Loucy (cell line): Measurements from ENCODE around the gene C1QL4.

Experiments used
- H2AFZ ChIP-seq: fragments of 200-600 bp; sonication (generic); 2 replicates; pipeline ENCODE4 v1.6.0; 2016; ENCODE audit warnings: antibody characterized with exemption, mild to moderate bottlenecking, low read length, moderate library complexity
- H3F3A ChIP-seq: fragments of 200-600 bp; 2 replicates; pipeline ENCODE4 v1.6.0; 2016; ENCODE audit warnings: antibody characterized with exemption, low read depth, mild to moderate bottlenecking
- H3K27me3 ChIP-seq: fragments of 200-600 bp; sonication (generic); 2 replicates; pipeline ENCODE4 v1.6.1; 2014; ENCODE audit warnings: low read length, mild to moderate bottlenecking; ENCODE audit not compliant: insufficient read depth, poor library complexity, severe bottlenecking
- H3K36me3 ChIP-seq: fragments of 200-600 bp; sonication (generic); 2 replicates; pipeline ENCODE4 v1.6.1; 2016; ENCODE audit warnings: low read length; ENCODE audit not compliant: insufficient read depth
- H3K4me1 ChIP-seq: fragments of 200-600 bp; sonication (generic); 2 replicates; pipeline ENCODE4 v1.5.1; 2014; ENCODE audit warnings: low read length, mild to moderate bottlenecking; ENCODE audit not compliant: insufficient read depth, poor library complexity, severe bottlenecking
- H3K4me2 ChIP-seq: fragments of 200-600 bp; sonication (generic); 2 replicates; pipeline ENCODE4 v1.6.0; 2014; ENCODE audit warnings: antibody characterized with exemption, low read length, low read depth, mild to moderate bottlenecking; ENCODE audit not compliant: poor library complexity, severe bottlenecking
- H3K4me3 ChIP-seq: fragments of 200-600 bp; sonication (generic); 2 replicates; pipeline ENCODE4 v1.5.1; 2014; ENCODE audit warnings: low read length, mild to moderate bottlenecking, mixed read lengths; ENCODE audit not compliant: poor library complexity, severe bottlenecking
- H3K79me2 ChIP-seq: fragments of 200-600 bp; sonication (generic); 2 replicates; pipeline ENCODE4 v1.6.1; 2014; ENCODE audit warnings: low read length; ENCODE audit not compliant: insufficient read depth
- H3K9ac ChIP-seq: fragments of 200-600 bp; sonication (generic); 2 replicates; pipeline ENCODE4 v1.6.0; 2014; ENCODE audit warnings: mild to moderate bottlenecking, low read depth, low read length, moderate library complexity; ENCODE audit not compliant: poor library complexity, severe bottlenecking
- H3K9me2 ChIP-seq: fragments of 200-600 bp; sonication (generic); replicated peaks from 2 replicates; pipeline ENCODE4 v1.6.1; 2016; ENCODE audit warnings: low read depth, low read length, mixed read lengths
- H3K9me3 ChIP-seq: fragments of 200-600 bp; sonication (generic); 2 replicates; pipeline ENCODE4 v1.6.1; 2014; ENCODE audit warnings: mild to moderate bottlenecking, antibody characterized with exemption, low read length, low read depth; ENCODE audit not compliant: insufficient read depth
- H4K20me1 ChIP-seq: fragments of 200-600 bp; sonication (generic); 2 replicates; pipeline ENCODE4 v1.6.0; 2014; ENCODE audit warnings: antibody characterized with exemption, low read length, mild to moderate bottlenecking; ENCODE audit not compliant: insufficient read depth, poor library complexity, severe bottlenecking
- EZH2phosphoT487 ChIP-seq: fragments of 200-600 bp; IDR thresholded peaks from 2 replicates; pipeline ENCODE4 v1.6.1; 2018; ENCODE audit warnings: antibody characterized with exemption, mild to moderate bottlenecking, moderate library complexity, borderline replicate concordance
- TF ChIP-seq, protein P1 (sequence below): fragments of 200-600 bp; sonication (generic); conservative IDR thresholded peaks from 2 replicates; pipeline ENCODE4 v1.5.1; 2014; ENCODE audit warnings: mild to moderate bottlenecking, antibody characterized with exemption, low read length

Gene C1QL4

DNA sequence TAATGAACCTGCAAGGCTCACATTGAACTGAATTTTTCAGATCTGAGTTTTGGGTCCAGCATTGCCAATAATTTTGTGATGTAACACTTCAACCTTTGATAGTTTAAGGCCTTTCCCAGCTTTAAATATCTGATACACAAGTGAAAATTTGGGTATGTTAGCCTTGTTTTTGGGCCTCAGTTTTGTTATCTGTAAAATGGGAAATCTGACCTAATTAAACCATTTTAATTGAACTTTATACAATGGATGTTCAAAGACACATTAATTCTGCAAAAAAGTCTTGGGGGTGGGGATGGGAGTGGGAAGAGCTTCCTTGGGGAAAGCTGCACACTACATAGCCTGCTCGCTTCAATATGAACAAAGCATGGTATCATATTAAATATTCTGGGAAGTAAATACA, 25.1 kb upstream of the C1QL4 start:
- TF ChIP-seq, protein P1, sequence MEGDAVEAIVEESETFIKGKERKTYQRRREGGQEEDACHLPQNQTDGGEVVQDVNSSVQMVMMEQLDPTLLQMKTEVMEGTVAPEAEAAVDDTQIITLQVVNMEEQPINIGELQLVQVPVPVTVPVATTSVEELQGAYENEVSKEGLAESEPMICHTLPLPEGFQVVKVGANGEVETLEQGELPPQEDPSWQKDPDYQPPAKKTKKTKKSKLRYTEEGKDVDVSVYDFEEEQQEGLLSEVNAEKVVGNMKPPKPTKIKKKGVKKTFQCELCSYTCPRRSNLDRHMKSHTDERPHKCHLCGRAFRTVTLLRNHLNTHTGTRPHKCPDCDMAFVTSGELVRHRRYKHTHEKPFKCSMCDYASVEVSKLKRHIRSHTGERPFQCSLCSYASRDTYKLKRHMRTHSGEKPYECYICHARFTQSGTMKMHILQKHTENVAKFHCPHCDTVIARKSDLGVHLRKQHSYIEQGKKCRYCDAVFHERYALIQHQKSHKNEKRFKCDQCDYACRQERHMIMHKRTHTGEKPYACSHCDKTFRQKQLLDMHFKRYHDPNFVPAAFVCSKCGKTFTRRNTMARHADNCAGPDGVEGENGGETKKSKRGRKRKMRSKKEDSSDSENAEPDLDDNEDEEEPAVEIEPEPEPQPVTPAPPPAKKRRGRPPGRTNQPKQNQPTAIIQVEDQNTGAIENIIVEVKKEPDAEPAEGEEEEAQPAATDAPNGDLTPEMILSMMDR = no peak
- no peak for TF ChIP-seq EZH2phosphoT487
- Histone ChIP-seq H4K20me1 (no peaks in the 10 kb centered on the region), H3K27me3 (no peaks in the 10 kb centered on the region), H3K4me3 (no peak overlapping the region), H3K4me2 (no peak overlapping the region), H3K79me2 (no peaks in the 10 kb centered on the region), H3F3A (no peaks in the 10 kb centered on the region), H3K9ac (no peak overlapping the region), H2AFZ (no peak overlapping the region), H3K9me2 (no peaks in the 10 kb centered on the region), H3K9me3 (no peaks in the 10 kb centered on the region), H3K4me1 (peaks cover 9% of the 10 kb centered on the region), H3K36me3 (no peaks in the 10 kb centered on the region)

GRCh38 chr12:49359671-49360070, 22.7 kb upstream of the C1QL4 start:
- Histone ChIP-seq H4K20me1 (no peaks in the 10 kb centered on the region), H3K9me3 (no peaks in the 10 kb centered on the region), H3K9ac (no peak overlapping the region), H3K4me2 (no peak overlapping the region), H2AFZ (no peak overlapping the region), H3K79me2 (no peaks in the 10 kb centered on the region), H3K27me3 (no peaks in the 10 kb centered on the region), H3F3A (no peaks in the 10 kb centered on the region), H3K36me3 (no peaks in the 10 kb centered on the region), H3K4me1 (no peaks in the 10 kb centered on the region), H3K4me3 (no peak overlapping the region), H3K9me2 (no peaks in the 10 kb centered on the region)
- TF ChIP-seq, protein P1 = no peak
- no peak for TF ChIP-seq EZH2phosphoT487

DNA sequence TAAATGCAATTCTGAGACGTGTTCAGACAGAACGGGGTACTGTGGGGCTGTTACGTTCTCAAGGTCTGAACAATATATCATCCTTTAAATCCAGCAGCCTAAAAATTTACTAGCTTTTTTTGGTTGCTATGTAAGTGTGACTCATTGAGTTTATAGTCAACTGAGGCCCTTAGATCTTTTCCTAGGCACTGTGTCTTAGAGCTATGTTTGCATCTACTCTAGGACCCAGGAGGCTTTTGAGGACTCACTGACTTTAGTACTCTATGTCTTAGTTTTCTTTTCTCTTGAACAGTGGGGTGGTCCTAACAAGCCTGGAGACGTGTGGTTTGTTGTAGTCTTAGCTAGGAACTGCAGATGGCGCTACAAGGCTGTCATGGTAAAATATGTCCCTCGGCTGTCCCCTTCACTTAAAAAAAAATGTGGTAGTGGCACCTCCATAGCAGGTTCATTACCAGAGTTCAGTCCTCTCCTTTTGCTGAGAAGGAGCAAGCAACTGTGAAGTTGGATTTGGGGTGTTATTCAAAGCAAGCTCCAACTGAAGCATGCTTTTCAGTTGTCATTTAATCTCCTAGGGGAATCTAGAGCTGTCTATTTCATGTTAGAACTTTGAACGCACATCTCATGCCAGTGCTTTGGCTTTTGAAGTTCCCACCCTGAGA, 21.6 kb upstream of the C1QL4 start:
- Histone ChIP-seq H3F3A (no peaks in the 10 kb centered on the region), H3K27me3 (no peaks in the 10 kb centered on the region), H3K9ac (no peak overlapping the region), H3K4me2 (peak overlapping the region; percentile 26), H3K4me3 (no peak overlapping the region), H3K4me1 (no peaks in the 10 kb centered on the region), H3K79me2 (no peaks in the 10 kb centered on the region), H3K9me3 (no peaks in the 10 kb centered on the region), H2AFZ (peak overlapping the region; percentile 49), H3K9me2 (no peaks in the 10 kb centered on the region), H4K20me1 (no peaks in the 10 kb centered on the region), H3K36me3 (no peaks in the 10 kb centered on the region)
- TF ChIP-seq, protein P1 = peak; percentile 90
- no peak for TF ChIP-seq EZH2phosphoT487
